Bronchial epithelial cell (primary cell): Measurements from ENCODE around the gene STAG3. TPM values are rescaled to one million over a fixed set of nuclear protein-coding genes. Genes with fewer than 3 reads are reported as not detected.
"Not testable (repeated sequence)": the region's sequence is repeated elsewhere in the genome, so short reads cannot be mapped to it uniquely, and the experiment has no call there.

Experiments used
- DNase-seq: peaks from one replicate; pipeline ENCODE4 v3.0.0-alpha.2; 2010; ENCODE audit warnings: low read depth
- FAIRE-seq: peaks from 2 replicates; lab custom pipeline; 2011; peaks lifted over from hg19 to GRCh38; lab: Jason Lieb, UNC
- H3K27me3 ChIP-seq: 2 replicates; pipeline ENCODE4 v1.5.1; 2011; ENCODE audit warnings: low read length; ENCODE audit not compliant: control insufficient read depth, insufficient read depth
- H3K36me3 ChIP-seq: 2 replicates; pipeline ENCODE4 v1.5.1; 2011; ENCODE audit warnings: low read length; ENCODE audit not compliant: control insufficient read depth, insufficient read depth
- H3K4me3 ChIP-seq: 2 replicates; pipeline ENCODE4 v1.5.1; 2011; ENCODE audit warnings: mild to moderate bottlenecking, low read depth, low read length, control low read depth
- total RNA-seq: library from RNA; depleted of rRNA; stranded (reverse); fragments of >200 nt; gene quantifications from 2 replicates; pipeline ENCODE4 v1.2.1, GENCODE V29; 2014
- TF ChIP-seq, protein P1 (sequence below): IDR thresholded peaks from 2 replicates; pipeline ENCODE4 v1.5.1; 2011; ENCODE audit warnings: mild to moderate bottlenecking, moderate library complexity, low read length, control low read depth, inconsistent platforms; ENCODE audit not compliant: insufficient read depth, severe bottlenecking

STAG3 gene
- total RNA-seq, 1 donor from 2014 or later, result under 0.01 TPM

DNA sequence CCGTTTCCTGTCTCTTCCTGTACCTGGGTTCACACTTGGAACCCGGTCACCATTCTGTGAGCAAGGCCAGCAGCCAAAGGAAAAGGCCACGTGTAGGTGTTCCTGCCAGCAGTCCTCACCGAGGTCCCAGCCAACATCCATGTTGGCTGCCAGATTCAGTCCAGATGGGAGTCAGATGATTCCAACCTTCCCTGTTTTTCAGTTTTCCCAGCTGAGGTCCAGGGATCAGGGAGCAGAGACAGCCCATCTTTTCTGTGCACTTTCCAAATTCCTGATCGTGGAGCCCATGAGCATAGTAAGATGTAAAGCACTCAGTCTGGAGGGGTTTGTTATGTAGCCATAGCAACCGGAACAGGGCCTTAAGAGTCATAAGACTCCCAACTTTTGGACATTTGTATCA is 38.2 kb downstream of the STAG3 start:
- H3K36me3 ChIP-seq, result no peaks in the 10 kb centered on the region
- H3K4me3 ChIP-seq, result no peak overlapping the region
- DNase-seq (no peak), FAIRE-seq (no peak)
- peaks cover 2% of the 10 kb centered on the region for H3K27me3 ChIP-seq
- TF ChIP-seq, protein P1, sequence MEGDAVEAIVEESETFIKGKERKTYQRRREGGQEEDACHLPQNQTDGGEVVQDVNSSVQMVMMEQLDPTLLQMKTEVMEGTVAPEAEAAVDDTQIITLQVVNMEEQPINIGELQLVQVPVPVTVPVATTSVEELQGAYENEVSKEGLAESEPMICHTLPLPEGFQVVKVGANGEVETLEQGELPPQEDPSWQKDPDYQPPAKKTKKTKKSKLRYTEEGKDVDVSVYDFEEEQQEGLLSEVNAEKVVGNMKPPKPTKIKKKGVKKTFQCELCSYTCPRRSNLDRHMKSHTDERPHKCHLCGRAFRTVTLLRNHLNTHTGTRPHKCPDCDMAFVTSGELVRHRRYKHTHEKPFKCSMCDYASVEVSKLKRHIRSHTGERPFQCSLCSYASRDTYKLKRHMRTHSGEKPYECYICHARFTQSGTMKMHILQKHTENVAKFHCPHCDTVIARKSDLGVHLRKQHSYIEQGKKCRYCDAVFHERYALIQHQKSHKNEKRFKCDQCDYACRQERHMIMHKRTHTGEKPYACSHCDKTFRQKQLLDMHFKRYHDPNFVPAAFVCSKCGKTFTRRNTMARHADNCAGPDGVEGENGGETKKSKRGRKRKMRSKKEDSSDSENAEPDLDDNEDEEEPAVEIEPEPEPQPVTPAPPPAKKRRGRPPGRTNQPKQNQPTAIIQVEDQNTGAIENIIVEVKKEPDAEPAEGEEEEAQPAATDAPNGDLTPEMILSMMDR, result no peak

DNA sequence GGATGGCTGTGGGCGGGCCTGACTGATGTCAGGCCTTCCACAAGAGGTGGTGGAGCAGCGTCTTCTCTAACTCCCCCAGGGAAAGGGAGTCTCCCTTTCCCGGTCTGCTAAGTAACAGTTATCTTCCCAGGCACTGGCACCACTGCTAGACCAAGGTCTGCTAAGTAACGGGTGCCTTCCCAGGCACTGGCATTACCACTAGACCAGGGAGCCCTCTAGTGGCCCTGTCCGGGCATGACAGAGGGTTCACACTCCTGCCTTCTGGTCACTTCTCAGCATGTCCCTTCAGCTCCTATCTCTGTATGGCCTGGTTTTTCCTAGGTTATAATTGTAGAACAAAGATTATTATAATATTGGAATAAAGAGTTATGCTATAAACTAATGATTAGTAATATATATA is 40.2 kb downstream of the STAG3 start:
- not testable (repeated sequence) for H3K36me3 ChIP-seq, H3K27me3 ChIP-seq, H3K4me3 ChIP-seq, FAIRE-seq
- peak; percentile 44 for DNase-seq
- TF ChIP-seq, protein P1, result peak; percentile 47

DNA sequence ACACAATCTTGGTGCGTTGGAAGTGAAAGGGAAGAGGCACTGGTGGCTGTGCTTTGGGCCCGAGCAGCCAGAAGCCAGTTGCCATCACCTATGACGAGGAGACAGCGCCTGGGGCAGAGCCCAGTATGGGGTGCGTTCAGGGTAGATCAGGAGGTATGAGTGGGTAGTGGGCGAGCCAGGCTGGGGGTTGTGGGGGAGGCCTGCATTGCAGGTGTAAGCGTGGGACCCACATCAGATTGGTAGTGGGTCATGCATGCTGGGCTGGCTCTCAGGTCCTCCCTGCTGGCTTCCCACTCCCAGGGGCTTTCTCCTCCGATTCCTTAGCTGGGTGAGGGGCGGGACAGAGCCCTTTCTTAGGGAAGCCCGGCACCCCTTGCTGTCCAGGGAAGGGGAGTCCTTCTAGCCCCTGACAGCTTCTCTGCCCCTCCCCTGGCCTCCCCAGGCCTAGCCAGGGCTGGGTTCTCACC is 41.6 kb downstream of the STAG3 start:
- DNase-seq (no peak), FAIRE-seq (no peak)
- no peaks in the 10 kb centered on the region for H3K27me3 ChIP-seq
- H3K4me3 ChIP-seq, result no peak overlapping the region
- TF ChIP-seq, protein P1, result no peak
- H3K36me3 ChIP-seq, result no peaks in the 10 kb centered on the region

DNA sequence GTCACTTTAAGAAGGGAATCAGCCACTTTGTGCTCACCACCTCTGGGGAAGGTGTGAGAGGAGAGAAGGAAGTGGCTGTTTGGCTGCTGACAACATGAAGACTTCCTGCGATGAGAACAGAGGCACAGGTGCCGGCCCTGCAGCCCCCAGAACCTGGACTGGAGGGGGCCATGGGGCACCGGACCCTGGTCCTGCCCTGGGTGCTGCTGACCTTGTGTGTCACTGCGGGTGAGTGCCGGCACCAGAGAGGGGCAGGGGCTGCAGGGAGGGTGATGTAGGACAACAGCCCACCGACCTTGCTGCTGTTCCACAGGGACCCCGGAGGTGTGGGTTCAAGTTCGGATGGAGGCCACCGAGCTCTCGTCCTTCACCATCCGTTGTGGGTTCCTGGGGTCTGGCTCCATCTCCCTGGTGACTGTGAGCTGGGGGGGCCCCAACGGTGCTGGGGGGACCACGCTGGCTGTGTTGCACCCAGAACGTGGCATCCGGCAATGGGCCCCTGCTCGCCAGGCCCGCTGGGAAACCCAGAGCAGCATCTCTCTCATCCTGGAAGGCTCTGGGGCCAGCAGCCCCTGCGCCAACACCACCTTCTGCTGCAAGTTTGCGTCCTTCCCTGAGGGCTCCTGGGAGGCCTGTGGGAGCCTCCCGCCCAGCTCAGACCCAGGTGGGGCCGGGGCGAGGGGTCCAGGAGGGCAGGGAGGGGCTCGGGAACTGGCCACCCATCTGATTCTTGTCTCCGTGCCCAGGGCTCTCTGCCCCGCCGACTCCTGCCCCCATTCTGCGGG is 42.3 kb downstream of the STAG3 start, which contains the start of gene PVRIG:
Gene PVRIG, plus strand, starts transcription at position 149 of the 785 bp plus-strand sequence. Its CDS starts 22 bp downstream, at position 171.
- FAIRE-seq, H3K36me3 ChIP-seq, H3K27me3 ChIP-seq, H3K4me3 ChIP-seq, DNase-seq: not testable (repeated sequence)

DNA sequence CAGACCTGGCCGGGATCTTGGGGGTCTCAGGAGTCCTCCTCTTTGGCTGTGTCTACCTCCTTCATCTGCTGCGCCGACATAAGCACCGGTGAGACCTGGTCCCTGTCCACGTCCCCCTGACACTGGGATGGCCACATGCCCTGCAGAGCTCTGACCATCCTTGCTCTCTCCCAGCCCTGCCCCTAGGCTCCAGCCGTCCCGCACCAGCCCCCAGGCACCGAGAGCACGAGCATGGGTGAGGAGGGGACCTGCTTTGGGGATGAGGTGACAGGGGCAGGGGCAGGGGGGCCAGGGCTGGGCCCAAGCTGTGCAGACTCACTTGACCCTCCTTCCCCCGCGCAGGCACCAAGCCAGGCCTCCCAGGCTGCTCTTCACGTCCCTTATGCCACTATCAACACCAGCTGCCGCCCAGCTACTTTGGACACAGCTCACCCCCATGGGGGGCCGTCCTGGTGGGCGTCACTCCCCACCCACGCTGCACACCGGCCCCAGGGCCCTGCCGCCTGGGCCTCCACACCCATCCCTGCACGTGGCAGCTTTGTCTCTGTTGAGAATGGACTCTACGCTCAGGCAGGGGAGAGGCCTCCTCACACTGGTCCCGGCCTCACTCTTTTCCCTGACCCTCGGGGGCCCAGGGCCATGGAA is 43.0 kb downstream of the STAG3 start:
- DNase-seq (no peak), FAIRE-seq (no peak)
- TF ChIP-seq, protein P1, result no peak

DNA sequence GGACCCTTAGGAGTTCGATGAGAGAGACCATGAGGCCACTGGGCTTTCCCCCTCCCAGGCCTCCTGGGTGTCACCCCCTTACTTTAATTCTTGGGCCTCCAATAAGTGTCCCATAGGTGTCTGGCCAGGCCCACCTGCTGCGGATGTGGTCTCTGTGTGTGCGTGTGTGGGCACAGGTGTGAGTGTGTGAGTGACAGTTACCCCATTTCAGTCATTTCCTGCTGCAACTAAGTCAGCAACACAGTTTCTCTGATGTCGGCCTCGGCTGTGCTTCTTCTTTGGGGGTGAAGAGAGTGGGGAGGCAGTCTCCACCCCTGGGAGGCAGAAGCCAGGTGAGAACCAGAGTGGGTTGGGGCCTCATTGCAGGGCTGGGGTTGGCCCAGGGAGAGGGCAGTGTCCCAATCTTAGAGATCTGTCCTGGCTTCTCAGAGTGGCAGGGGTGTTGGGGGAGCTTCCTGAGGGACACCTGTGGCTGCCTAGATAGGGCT is 43.6 kb downstream of the STAG3 start:
- H3K27me3 ChIP-seq, result no peaks in the 10 kb centered on the region
- TF ChIP-seq, protein P1, result no peak
- DNase-seq (no peak), FAIRE-seq (no peak)
- no peak overlapping the region for H3K4me3 ChIP-seq
- H3K36me3 ChIP-seq, result no peaks in the 10 kb centered on the region

More for the DNA sequence above, 43.0 kb downstream of the STAG3 start:
- H3K27me3 ChIP-seq, result no peaks in the 10 kb centered on the region
- H3K36me3 ChIP-seq, result no peaks in the 10 kb centered on the region
- H3K4me3 ChIP-seq, result no peak overlapping the region
